Activated CD8-positive, alpha-beta memory T cell treated with anti-CD3 and anti-CD28 coated beads, Interleukin-2, amount 10 ng/mL, durations not matched to agents 7 days and 5 days (primary cell): ENCODE data around the gene KRTAP5-2. TPM values are rescaled to one million over a fixed set of nuclear protein-coding genes. Genes with fewer than 3 reads are reported as not detected.

Source experiments
- ATAC-seq: fragments of 150-1000 bp; cut with Tn5 transposase; one replicate; pipeline ENCODE4 v1.10.0; 2021; ENCODE audit warnings: moderate library complexity
- CTCF ChIA-PET: fragments of 350-600 bp; sonication (Branson Sonifier 250); formaldehyde crosslinking; loops from one replicate; lab custom pipeline; 2021; ENCODE audit warnings: antibody characterized with exemption; lab: Charles Lee
- DNase-seq: peaks from one replicate; pipeline ENCODE4 v3.0.0-alpha.2; 2020
- H3K27ac Mint-ChIP-seq: one replicate; pipeline ENCODE4 v1.8.0; 2021; ENCODE audit warnings: mild to moderate bottlenecking, mixed read lengths
- H3K27me3 Mint-ChIP-seq: one replicate; pipeline ENCODE4 v1.8.0; 2021; ENCODE audit warnings: mixed read lengths
- H3K36me3 Mint-ChIP-seq: one replicate; pipeline ENCODE4 v1.8.0; 2021; ENCODE audit warnings: mild to moderate bottlenecking, mixed read lengths
- H3K4me1 Mint-ChIP-seq: one replicate; pipeline ENCODE4 v1.8.0; 2021; ENCODE audit warnings: mixed read lengths
- H3K4me3 Mint-ChIP-seq: one replicate; pipeline ENCODE4 v1.8.0; 2021; ENCODE audit warnings: mild to moderate bottlenecking, moderate library complexity, mixed read lengths
- H3K9me3 Mint-ChIP-seq: one replicate; pipeline ENCODE4 v1.8.0; 2022; ENCODE audit warnings: low read depth, mixed read lengths
- total RNA-seq, 2 experiments: library from RNA; stranded (reverse); gene quantifications; one replicate each; pipeline ENCODE4 v1.2.3, GENCODE V29; 2021

The KRTAP5-2 gene
- total RNA-seq, 2 experiments from 2014 or later = not detected

GRCh38 chr11:1549338-1550330 lies 48.5 kb downstream of the KRTAP5-2 start:
- H3K9me3 Mint-ChIP-seq = no peaks in the 10 kb centered on the region
- no peaks in the 10 kb centered on the region for H3K4me1 Mint-ChIP-seq
- no peaks in the 10 kb centered on the region for H3K36me3 Mint-ChIP-seq
- H3K4me3 Mint-ChIP-seq = no peak overlapping the region
- no peak for ATAC-seq
- DNase-seq = no peak
- H3K27me3 Mint-ChIP-seq = peaks cover 35% of the 10 kb centered on the region
- CTCF ChIA-PET = interaction anchor here (0.8 to 4.4 kb wide), 3 partner anchors 24 to 25 kb away, joined by 3 to 64 read pairs (median 3); no protein-coding TSS in a partner anchor
- H3K27ac Mint-ChIP-seq = no peak overlapping the region

- H3K4me3 Mint-ChIP-seq = no peak overlapping the region
- H3K4me1 Mint-ChIP-seq = no peaks in the 10 kb centered on the region
- no peaks in the 10 kb centered on the region for H3K36me3 Mint-ChIP-seq
- ATAC-seq (no peak), DNase-seq (no peak)
- H3K27me3 Mint-ChIP-seq = peaks cover 35% of the 10 kb centered on the region
- CTCF ChIA-PET = interaction anchor here (1.3 to 4.4 kb wide), 3 partner anchors 11 to 26 kb away, joined by 3 to 64 read pairs (median 5); no protein-coding TSS in a partner anchor
- H3K27ac Mint-ChIP-seq = no peak overlapping the region
- H3K9me3 Mint-ChIP-seq = no peaks in the 10 kb centered on the region
Measured at GRCh38 chr11:1548221-1549070, 49.6 kb downstream of the KRTAP5-2 start.

- no peak overlapping the region for H3K4me3 Mint-ChIP-seq
- no peak for DNase-seq
- H3K9me3 Mint-ChIP-seq = no peaks in the 10 kb centered on the region
- no peaks in the 10 kb centered on the region for H3K36me3 Mint-ChIP-seq
- no peaks in the 10 kb centered on the region for H3K4me1 Mint-ChIP-seq
- CTCF ChIA-PET = interaction anchor here (1.0 to 4.4 kb wide), 8 partner anchors 12 to 81 kb away, joined by 3 to 64 read pairs (median 6); no protein-coding TSS in a partner anchor
- H3K27me3 Mint-ChIP-seq = peaks cover 35% of the 10 kb centered on the region
- H3K27ac Mint-ChIP-seq = no peak overlapping the region
- ATAC-seq = no peak
Measured at GRCh38 chr11:1547467-1548098, 50.5 kb downstream of the KRTAP5-2 start.

Other genes with a start within 250 kb of the KRTAP5-2 start
- gene BRSK2, start 208.4 kb downstream of the KRTAP5-2 start, total RNA-seq = under 1 TPM in 1 of 2 experiments, not detected in 1; 0.40 TPM
- 10 to 100 TPM; 34.1 to 34.7 TPM for gene MOB2, start 111.5 kb downstream of the KRTAP5-2 start, total RNA-seq
- gene DUSP8, start 26.0 kb downstream of the KRTAP5-2 start, total RNA-seq = 1 to 10 TPM in 1 of 2 experiments, under 1 TPM in 1; 0.50 to 1.1 TPM
- not detected for gene KRTAP5-1, start 13.0 kb downstream of the KRTAP5-2 start, total RNA-seq
- not detected for gene KRTAP5-3, start 10.2 kb upstream of the KRTAP5-2 start, total RNA-seq
- not detected for gene KRTAP5-4, start 23.8 kb upstream of the KRTAP5-2 start, total RNA-seq
- gene KRTAP5-5, start 31.5 kb upstream of the KRTAP5-2 start, total RNA-seq = not detected
- gene KRTAP5-6, start 98.9 kb upstream of the KRTAP5-2 start, total RNA-seq = not detected
- 1 to 10 TPM in 1 of 2 experiments, under 1 TPM in 1; 0.96 to 1.3 TPM for gene IFITM10, start 152.3 kb upstream of the KRTAP5-2 start, total RNA-seq
- gene CTSD, start 165.6 kb upstream of the KRTAP5-2 start, total RNA-seq = 100 to 1,000 TPM; 133 to 165 TPM
- gene SYT8, start 236.7 kb upstream of the KRTAP5-2 start, total RNA-seq = not detected
- gene TNNI2, start 240.7 kb upstream of the KRTAP5-2 start, total RNA-seq = 1 to 10 TPM in 1 of 2 experiments, not detected in 1; 1.0 TPM